GM18861 (cell line): ENCODE measurements around the gene PCSK5.
"Not testable (repeated sequence)": the region's sequence is repeated elsewhere in the genome, so short reads cannot be mapped to it uniquely, and the experiment has no call there.

Experiments used
- ATAC-seq: cut with Tn5 transposase; IDR thresholded peaks from one replicate; pipeline ENCODE4 v1.9.1; 2021; ENCODE audit not compliant: unreplicated experiment

Gene PCSK5

GRCh38 chr9:75889577-75889976, 896 bp upstream of the PCSK5 start:
- ATAC-seq = no peak

DNA sequence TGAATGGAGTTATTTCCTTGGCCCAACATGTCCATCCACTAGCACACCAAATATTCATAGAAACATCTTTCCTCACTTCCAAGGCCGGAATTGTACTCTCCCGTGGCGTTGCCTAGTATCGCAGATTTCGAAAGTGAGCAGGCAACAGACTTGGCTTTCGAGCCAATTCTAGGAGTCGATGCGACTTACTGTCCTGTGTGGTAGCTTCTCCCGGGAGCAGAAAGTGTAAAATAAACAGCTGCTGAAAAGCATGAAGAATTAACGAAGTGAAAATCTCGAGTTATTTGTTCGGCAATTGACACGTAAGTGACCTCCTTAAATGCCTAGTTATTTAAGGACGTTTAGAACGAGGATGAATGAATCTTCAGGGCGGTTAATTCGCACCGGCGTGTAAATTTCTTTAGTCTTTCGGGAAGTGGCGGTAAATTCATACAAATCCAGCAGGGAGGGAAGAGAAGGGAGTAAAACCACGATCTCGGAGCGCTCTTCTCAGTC, 449 bp upstream of the PCSK5 start:
- no peak for ATAC-seq

DNA sequence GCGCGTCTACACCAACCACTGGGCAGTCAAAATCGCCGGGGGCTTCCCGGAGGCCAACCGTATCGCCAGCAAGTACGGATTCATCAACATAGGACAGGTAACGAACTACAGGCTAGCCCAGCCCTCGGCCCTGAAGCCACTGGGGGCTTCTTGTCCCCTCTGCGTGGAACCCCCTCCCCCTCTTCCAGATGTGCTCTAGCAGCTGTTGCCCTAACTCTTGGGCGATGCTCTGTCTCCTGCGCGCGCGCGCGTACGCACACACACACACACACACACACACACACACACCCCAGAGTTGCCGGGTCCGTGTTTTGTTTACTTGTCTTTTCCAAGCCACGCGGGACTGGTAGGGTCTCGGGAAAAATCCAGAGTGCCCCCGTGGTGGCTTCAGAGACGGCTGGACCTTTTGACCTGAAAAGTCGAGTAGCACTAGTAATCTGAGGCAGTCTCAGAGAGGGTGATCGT, 836 bp downstream of the PCSK5 start:
- ATAC-seq = no peak

GRCh38 chr9:75891771-75892215, 1.3 kb downstream of the PCSK5 start:
- no peak for ATAC-seq

DNA sequence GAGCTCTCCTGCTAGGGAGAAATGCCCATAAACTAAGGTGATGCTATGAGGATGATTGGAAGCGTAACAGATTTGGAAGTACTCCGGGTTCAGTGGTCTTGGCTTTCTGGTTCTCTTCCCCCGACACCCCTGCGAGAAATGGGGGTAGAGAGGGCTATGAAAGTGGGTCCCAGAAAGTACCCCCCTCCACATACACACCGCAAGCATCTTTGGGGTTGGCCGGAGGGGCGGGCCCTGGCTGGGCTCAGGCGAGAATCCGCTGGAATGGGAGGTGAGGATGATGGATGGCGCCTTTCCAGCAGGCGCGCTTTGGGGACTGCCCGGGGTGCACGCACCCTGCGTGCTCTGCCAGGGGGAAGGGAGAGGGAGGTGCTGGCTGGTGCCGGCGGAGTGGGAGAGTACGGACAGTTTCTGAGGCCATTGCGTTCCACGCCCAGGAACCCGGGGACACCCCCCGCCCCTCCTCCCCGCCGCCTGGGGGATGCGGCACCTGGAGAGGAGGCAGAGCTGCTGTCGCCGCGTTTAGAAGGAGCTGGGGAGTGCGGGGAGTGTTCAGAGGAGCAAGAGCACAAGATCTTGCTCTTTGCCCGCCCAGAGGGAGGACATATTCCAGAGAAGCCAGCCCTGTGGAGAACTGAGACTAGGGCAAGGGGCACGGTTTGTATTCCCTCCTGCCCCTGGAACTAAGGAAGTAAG, 1.9 kb downstream of the PCSK5 start:
- ATAC-seq = no peak

- no peak for ATAC-seq
These were observed 2.6 kb downstream of the PCSK5 start for GRCh38 chr9:75893106-75893505.

DNA sequence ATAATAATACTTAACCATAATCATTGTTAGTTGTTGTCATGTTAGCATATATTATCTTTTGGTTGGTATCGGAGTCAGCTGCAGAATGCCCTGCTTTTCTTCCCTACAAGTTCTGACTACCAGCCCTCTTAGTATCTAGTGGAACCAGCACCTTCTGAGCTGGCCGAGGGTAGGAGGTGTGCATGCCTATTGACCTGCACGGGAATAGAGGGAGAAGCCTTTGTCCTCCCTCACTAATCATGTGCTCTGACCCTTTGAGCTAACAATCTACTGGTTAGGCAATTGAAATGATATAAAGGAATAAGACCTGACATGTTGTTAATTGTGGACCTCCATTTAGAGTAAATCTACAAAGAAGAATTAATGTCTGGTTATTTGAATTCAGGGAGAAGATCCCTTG, 4.1 kb downstream of the PCSK5 start:
- ATAC-seq = no peak

DNA sequence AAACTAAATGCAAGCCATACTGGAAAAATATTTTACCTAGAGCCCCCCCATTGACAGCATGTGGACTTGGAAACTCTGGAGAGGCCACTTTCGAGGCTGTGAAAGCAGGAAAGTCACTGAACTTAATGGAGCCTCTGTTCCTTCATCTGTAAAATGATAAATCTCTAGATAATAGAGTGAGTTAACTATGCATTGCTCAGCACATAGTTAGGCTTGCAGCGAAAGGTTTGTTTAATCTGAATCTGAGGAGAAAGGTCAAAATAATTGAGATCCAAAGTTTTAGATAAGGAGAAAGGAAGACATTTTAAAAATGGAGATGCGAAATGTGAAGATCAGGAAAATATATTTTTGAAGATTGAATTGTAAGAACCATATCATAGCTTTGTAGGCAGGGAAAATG, 4.6 kb downstream of the PCSK5 start:
- no peak for ATAC-seq

GRCh38 chr9:75896193-75896592, 5.7 kb downstream of the PCSK5 start:
- no peak for ATAC-seq

- ATAC-seq = not testable (repeated sequence)
These were observed 10.5 kb downstream of the PCSK5 start for GRCh38 chr9:75900893-75901524.

- ATAC-seq = no peak
These were observed 13.4 kb downstream of the PCSK5 start for GRCh38 chr9:75903785-75904360.

- ATAC-seq = no peak
These were observed 13.9 kb downstream of the PCSK5 start for GRCh38 chr9:75904364-75904763.

- ATAC-seq = no peak
These were observed 16.1 kb downstream of the PCSK5 start for GRCh38 chr9:75906531-75906930.

GRCh38 chr9:75907329-75907728, 16.9 kb downstream of the PCSK5 start:
- ATAC-seq = no peak

- no peak for ATAC-seq
These were observed 17.4 kb downstream of the PCSK5 start for GRCh38 chr9:75907923-75908322.

GRCh38 chr9:75909776-75910175, 19.3 kb downstream of the PCSK5 start:
- ATAC-seq = no peak

DNA sequence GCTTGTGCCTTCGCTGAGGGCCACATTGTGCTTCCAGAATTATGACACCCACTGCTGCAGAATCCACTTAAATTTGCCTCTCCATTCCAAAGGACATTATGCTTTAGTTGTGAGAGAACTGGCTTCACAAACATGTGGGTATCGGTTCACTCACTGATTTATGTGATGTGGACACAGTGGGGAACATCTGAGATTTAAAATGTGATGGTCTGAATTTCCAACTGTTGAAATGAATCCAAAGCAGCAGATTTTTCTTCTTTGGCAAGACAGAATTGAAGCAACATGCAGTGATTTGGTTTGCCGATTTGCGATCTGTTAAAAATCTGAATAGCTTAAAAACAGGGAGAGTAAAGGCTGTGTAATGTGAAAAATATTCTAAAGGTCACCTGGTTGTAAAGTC, 20.3 kb downstream of the PCSK5 start:
- ATAC-seq = no peak

DNA sequence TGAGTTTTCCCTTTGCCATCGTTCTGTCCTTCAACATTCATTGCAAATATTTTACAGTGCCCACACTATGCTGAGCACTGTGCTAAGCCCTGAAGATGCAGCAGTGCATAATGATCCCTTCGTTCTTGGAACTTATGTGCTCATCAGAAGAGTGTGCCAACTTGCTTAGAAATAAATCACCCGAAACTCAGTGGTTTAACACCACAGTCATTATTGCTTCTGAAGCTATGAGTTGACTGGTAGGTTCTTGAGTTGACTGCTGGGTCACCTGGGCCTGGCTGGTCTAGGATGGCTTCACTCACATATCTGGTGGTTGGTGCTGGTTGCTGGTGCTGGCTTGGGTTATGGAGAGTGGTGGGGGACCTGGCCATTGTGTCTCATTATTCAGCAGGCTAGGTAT, 20.9 kb downstream of the PCSK5 start:
- ATAC-seq = no peak

GRCh38 chr9:75912951-75913350, 22.5 kb downstream of the PCSK5 start:
- no peak for ATAC-seq

GRCh38 chr9:75914002-75914401, 23.5 kb downstream of the PCSK5 start:
- no peak for ATAC-seq

GRCh38 chr9:75914883-75915452, 24.5 kb downstream of the PCSK5 start:
- ATAC-seq = no peak

GRCh38 chr9:75918154-75918553, 27.7 kb downstream of the PCSK5 start:
- ATAC-seq = no peak
